HPDE6-E6E7 (cell line): ENCODE results near the gene ACVR2B.

Experiments
- DNase-seq: peaks from one replicate; pipeline ENCODE4 v3.0.0; 2011; ENCODE audit warnings: missing footprints; ENCODE audit errors: extremely low spot score

The ACVR2B gene

GRCh38 chr3:38458796-38459498, 5.3 kb downstream of the ACVR2B start:
- DNase-seq, result peak; percentile 20

GRCh38 chr3:38459499-38460048, 5.9 kb downstream of the ACVR2B start:
- no peak for DNase-seq

GRCh38 chr3:38460377-38461270, 6.9 kb downstream of the ACVR2B start:
- DNase-seq, result no peak

GRCh38 chr3:38465588-38466154, 12.0 kb downstream of the ACVR2B start:
- DNase-seq, result no peak

GRCh38 chr3:38468765-38469164, 15.1 kb downstream of the ACVR2B start:
- no peak for DNase-seq

GRCh38 chr3:38469852-38470251, 16.2 kb downstream of the ACVR2B start:
- DNase-seq, result no peak

GRCh38 chr3:38471260-38471857, 17.7 kb downstream of the ACVR2B start:
- no peak for DNase-seq

- DNase-seq, result no peak
Observed at GRCh38 chr3:38472342-38472741, 18.7 kb downstream of the ACVR2B start.

GRCh38 chr3:38473229-38473628, 19.5 kb downstream of the ACVR2B start:
- DNase-seq, result no peak

GRCh38 chr3:38474928-38475605, 21.4 kb downstream of the ACVR2B start:
- DNase-seq, result no peak

GRCh38 chr3:38475716-38476115, 22.0 kb downstream of the ACVR2B start:
- no peak for DNase-seq

- no peak for DNase-seq
Observed at GRCh38 chr3:38476157-38476756, 22.6 kb downstream of the ACVR2B start.

GRCh38 chr3:38477057-38477820, 23.5 kb downstream of the ACVR2B start:
- no peak for DNase-seq

- no peak for DNase-seq
Observed at GRCh38 chr3:38477839-38478450, 24.3 kb downstream of the ACVR2B start.

- DNase-seq, result no peak
Observed at GRCh38 chr3:38478901-38479300, 25.2 kb downstream of the ACVR2B start.

- DNase-seq, result peak; percentile 17
Observed at GRCh38 chr3:38479431-38480092, 25.9 kb downstream of the ACVR2B start.

GRCh38 chr3:38480093-38480445, 26.4 kb downstream of the ACVR2B start:
- DNase-seq, result no peak

GRCh38 chr3:38480930-38481329, 27.2 kb downstream of the ACVR2B start:
- DNase-seq, result no peak

- no peak for DNase-seq
Observed at GRCh38 chr3:38482951-38483350, 29.3 kb downstream of the ACVR2B start.
